Measurements from ENCODE around the gene ABHD17A. TPM values are rescaled to one million over a fixed set of nuclear protein-coding genes. Genes with fewer than 3 reads are reported as not detected.
A peak's percentile ranks its signal among the peaks of the same experiment; 100 is the strongest.

Gene ABHD17A
- total and polyA plus RNA-seq, 2 donors (not counting 1 experiment from before 2014, with no cell fraction given), result 63.1 to 134 TPM

GRCh38 chr19:1839658-1840540 lies 45.4 kb downstream of the ABHD17A start:
- no peaks in the 10 kb centered on the region for H3K27me3 Mint-ChIP-seq
- Histone ChIP-seq H3K9me3 (ENCODE audit: control extremely low read depth in 1 of 3, control insufficient read depth in 2 of 3, insufficient read depth in 1 of 3, low read length in 2 of 3) (no peaks in the 10 kb centered on the region), H2AFZ (ENCODE audit: insufficient read depth, low read depth, low read length, poor library complexity, severe bottlenecking) (no peak overlapping the region), H3K27ac (ENCODE audit: low read length in 2 of 2) (peak overlapping the region in 1 of 2 donors; percentile 33), H3K4me2 (replicated peaks; ENCODE audit: low read depth, low read length, poor library complexity, severe bottlenecking) (peak overlapping the region; percentile 15), H3K4me3 (ENCODE audit: control extremely low read depth in 1 of 5, extremely low read depth in 1 of 5, insufficient read depth in 1 of 5, low read depth in 2 of 5, low read length in 4 of 5) (no peak overlapping the region), H3K79me2 (ENCODE audit: control insufficient read depth, insufficient read depth, low read length) (peaks cover 98% of the 10 kb centered on the region), H3K4me1 (ENCODE audit: control insufficient read depth in 2 of 2, insufficient read depth in 2 of 2, low read length in 2 of 2) (peaks cover 15 to 25% of the 10 kb centered on the region in 2 donors), H3K36me3 (replicated peaks in 1 of 2; ENCODE audit: control extremely low read depth in 1 of 2, control insufficient read depth in 1 of 2, extremely low read depth in 1 of 2, insufficient read depth in 2 of 2, low read length in 1 of 2) (peaks cover 0 to 12% of the 10 kb centered on the region in 2 experiments), H3K9ac (ENCODE audit: low read length) (no peak overlapping the region), H4K20me1 (ENCODE audit: control insufficient read depth, insufficient read depth, low read length, poor library complexity, severe bottlenecking) (peaks cover 98% of the 10 kb centered on the region), H3K27me3 (replicated peaks in 1 of 4; ENCODE audit: control extremely low read depth in 1 of 4, control insufficient read depth in 3 of 4, insufficient read depth in 4 of 4, low read length in 3 of 4) (no peaks in the 10 kb centered on the region)
- CTCF ChIA-PET, result interaction anchor here (4.9 kb wide), 1 partner anchor 13 kb away, joined by 57 read pairs; no protein-coding TSS in a partner anchor
- peaks cover 48% of the 10 kb centered on the region for H3K4me1 Mint-ChIP-seq
- POLR2A ChIA-PET, result interaction anchor here (0.7 kb wide), 1 partner anchor 265 kb away, joined by 3 read pairs; no protein-coding TSS in a partner anchor
- H3K9me3 Mint-ChIP-seq (ENCODE audit: insufficient read depth), result no peaks in the 10 kb centered on the region
- ATAC-seq (ENCODE audit: low read depth), result no peak
- WGBS (ENCODE audit: insufficient coverage), result 77% methylated on average over 13 of the region's 25 CpGs
- no peak overlapping the region for H3K4me3 Mint-ChIP-seq
- H3K27ac Mint-ChIP-seq, result peak overlapping the region; percentile 26
- TF ChIP-seq EZH2 (IDR thresholded peaks at IDR 0.05; ENCODE audit: borderline replicate concordance, insufficient read depth, low read depth, low read length, poor library complexity, severe bottlenecking), result no peak
- TF ChIP-seq CTCF (IDR thresholded peaks at IDR 0.05), result no peak
- intact Hi-C loops (cut with micrococcal nuclease), result no loop called here
- DNase-seq, result no peak

Data from B cell (primary cell).